ENCODE measurements around the gene PRM3. TPM values are rescaled to one million over a fixed set of nuclear protein-coding genes. Genes with fewer than 3 reads are reported as not detected.
"Not testable (repeated sequence)": the region's sequence is repeated elsewhere in the genome, so short reads cannot be mapped to it uniquely, and the experiment has no call there.

Gene PRM3
- total RNA-seq, 1 experiment from 2014 or later: not detected

GRCh38 chr16:11300560-11300892, 27.1 kb upstream of the PRM3 start:
- CTCF ChIA-PET: no interaction called here
- H3K36me3 ChIP-seq (ENCODE audit: control insufficient read depth, insufficient read depth, low read length): no peaks in the 10 kb centered on the region
- no peak for DNase-seq

GRCh38 chr16:11299865-11300559, 26.6 kb upstream of the PRM3 start:
- Mint-ChIP-seq H3K36me3 (ENCODE audit: insufficient read depth, unreplicated experiment) (no peaks in the 10 kb centered on the region), H3K4me3 (ENCODE audit: unreplicated experiment) (no peak overlapping the region)
- intact Hi-C loops (cut with micrococcal nuclease; ENCODE audit: unreplicated experiment): no loop called here

More at GRCh38 chr16:11300560-11300892, 27.1 kb upstream of the PRM3 start:
- H3K36me3 Mint-ChIP-seq (ENCODE audit: insufficient read depth, unreplicated experiment): no peaks in the 10 kb centered on the region
- H3K27me3 Mint-ChIP-seq (ENCODE audit: insufficient read depth, unreplicated experiment): no peaks in the 10 kb centered on the region
- Histone ChIP-seq H3K4me3 (ENCODE audit: low read depth, low read length) (no peak overlapping the region), H3K9me3 (no peaks in the 10 kb centered on the region), H3K4me1 (peaks cover 13% of the 10 kb centered on the region), H3K27me3 (replicated peaks; ENCODE audit: control insufficient read depth, insufficient read depth, low read length) (no peaks in the 10 kb centered on the region)
- no peaks in the 10 kb centered on the region for H3K9me3 Mint-ChIP-seq (ENCODE audit: unreplicated experiment)
- H3K4me1 Mint-ChIP-seq (ENCODE audit: low read depth, unreplicated experiment): no peaks in the 10 kb centered on the region
- POLR2A ChIA-PET: no interaction called here
- intact Hi-C loops (cut with micrococcal nuclease; ENCODE audit: unreplicated experiment): no loop called here
- no peak overlapping the region for H3K4me3 Mint-ChIP-seq (ENCODE audit: unreplicated experiment)
- BruUV-seq (replicated peaks): no TSS peak
- no peak for TF ChIP-seq CTCF (IDR thresholded peaks at IDR 0.05; ENCODE audit: insufficient read depth in 1 of 2, low read depth in 1 of 2, low read length in 1 of 2, severe bottlenecking in 1 of 2, unreplicated experiment in 1 of 2)
- no peak overlapping the region for H3K27ac Mint-ChIP-seq (ENCODE audit: unreplicated experiment)

GRCh38 chr16:11298950-11299547, 25.6 kb upstream of the PRM3 start:
- H3K4me1 Mint-ChIP-seq (ENCODE audit: low read depth, unreplicated experiment); intact Hi-C loops (cut with micrococcal nuclease; ENCODE audit: unreplicated experiment); H3K4me3 ChIP-seq (ENCODE audit: low read depth, low read length); H3K27me3 Mint-ChIP-seq (ENCODE audit: insufficient read depth, unreplicated experiment); H3K4me3 Mint-ChIP-seq (ENCODE audit: unreplicated experiment); H3K36me3 Mint-ChIP-seq (ENCODE audit: insufficient read depth, unreplicated experiment); DNase-seq; H3K27me3 ChIP-seq (replicated peaks; ENCODE audit: control insufficient read depth, insufficient read depth, low read length); H3K9me3 Mint-ChIP-seq (ENCODE audit: unreplicated experiment); H3K27ac Mint-ChIP-seq (ENCODE audit: unreplicated experiment); H3K36me3 ChIP-seq (ENCODE audit: control insufficient read depth, insufficient read depth, low read length); BruUV-seq (replicated peaks); H3K9me3 ChIP-seq: not testable (repeated sequence)
- POLR2A ChIA-PET: interaction anchor here (0.6 kb wide), 1 partner anchor 37 kb away, joined by 8 read pairs; no protein-coding TSS in a partner anchor
- CTCF ChIA-PET: interaction anchor here (1.2 kb wide), 1 partner anchor 43 kb away, joined by 5 read pairs; the partner anchor contains the start of gene SOCS1
- peaks cover 13% of the 10 kb centered on the region for H3K4me1 ChIP-seq

More at GRCh38 chr16:11299865-11300559, 26.6 kb upstream of the PRM3 start:
- no TSS peak for BruUV-seq (replicated peaks)
- Mint-ChIP-seq H3K27me3 (ENCODE audit: insufficient read depth, unreplicated experiment) (no peaks in the 10 kb centered on the region), H3K4me1 (ENCODE audit: low read depth, unreplicated experiment) (no peaks in the 10 kb centered on the region), H3K27ac (ENCODE audit: unreplicated experiment) (no peak overlapping the region), H3K9me3 (ENCODE audit: unreplicated experiment) (no peaks in the 10 kb centered on the region)
- peaks cover 13% of the 10 kb centered on the region for H3K4me1 ChIP-seq
- no peaks in the 10 kb centered on the region for H3K36me3 ChIP-seq (ENCODE audit: control insufficient read depth, insufficient read depth, low read length)
- H3K27me3 ChIP-seq (replicated peaks; ENCODE audit: control insufficient read depth, insufficient read depth, low read length): no peaks in the 10 kb centered on the region
- H3K9me3 ChIP-seq: no peaks in the 10 kb centered on the region
- DNase-seq: no peak
- no peak for TF ChIP-seq CTCF (IDR thresholded peaks at IDR 0.05; ENCODE audit: insufficient read depth in 1 of 2, low read depth in 1 of 2, low read length in 1 of 2, severe bottlenecking in 1 of 2, unreplicated experiment in 1 of 2)
- ChIA-PET POLR2A (no interaction called here), CTCF (no interaction called here)
- no peak overlapping the region for H3K4me3 ChIP-seq (ENCODE audit: low read depth, low read length)
